ENCODE results near the gene LRRC23. TPM values are rescaled to one million over a fixed set of nuclear protein-coding genes. Genes with fewer than 3 reads are reported as not detected.
A peak's percentile ranks its signal among the peaks of the same experiment; 100 is the strongest.
"Not testable (repeated sequence)": the region's sequence is repeated elsewhere in the genome, so short reads cannot be mapped to it uniquely, and the experiment has no call there.

The LRRC23 gene
- total RNA-seq, 3 donors from 2014 or later (not counting 1 experiment from before 2014, with no cell fraction given): 8.1 to 16.8 (median 9.8) TPM

- Mint-ChIP-seq H3K36me3 (no peaks in the 10 kb centered on the region), H3K4me3 (no peak overlapping the region), H3K9me3 (no peaks in the 10 kb centered on the region), H3K27me3 (ENCODE audit: low read depth in 2 of 2) (no peaks in the 10 kb centered on the region), H3K4me1 (no peaks in the 10 kb centered on the region), H3K27ac (no peak overlapping the region)
- H3K4me1 ChIP-seq (ENCODE audit: control insufficient read depth, insufficient read depth, low read length): peaks cover 14% of the 10 kb centered on the region
- WGBS (ENCODE audit: insufficient coverage): 43% methylated on average over 1 of the region's 1 CpG
- intact Hi-C loops (cut with micrococcal nuclease): loop anchor here (1.0 kb wide), 2 partner anchors 12 to 30 kb away; partner anchors contain the start of gene SPSB2
- no peaks in the 10 kb centered on the region for H3K27me3 ChIP-seq (ENCODE audit: control insufficient read depth, insufficient read depth, low read length)
- no peaks in the 10 kb centered on the region for H3K9me3 ChIP-seq (ENCODE audit: control insufficient read depth, insufficient read depth, low read length)
- H3K4me3 ChIP-seq (ENCODE audit: low read length): no peak overlapping the region
- no peak for DNase-seq
- no peak for TF ChIP-seq CTCF (IDR thresholded peaks at IDR 0.05)
- H3K36me3 ChIP-seq (ENCODE audit: control insufficient read depth, insufficient read depth, low read length): no peaks in the 10 kb centered on the region
- no peak overlapping the region for H3K27ac ChIP-seq (ENCODE audit: low read length)
- ATAC-seq: no peak
Observed at GRCh38 chr12:6903722-6904121, 900 bp upstream of the LRRC23 start.

- Histone ChIP-seq H3K4me1 (ENCODE audit: control insufficient read depth, insufficient read depth, low read length) (peaks cover 14% of the 10 kb centered on the region), H3K27me3 (ENCODE audit: control insufficient read depth, insufficient read depth, low read length) (no peaks in the 10 kb centered on the region), H3K36me3 (ENCODE audit: control insufficient read depth, insufficient read depth, low read length) (no peaks in the 10 kb centered on the region), H3K27ac (ENCODE audit: low read length) (peak overlapping the region; percentile 95), H3K4me3 (ENCODE audit: low read length) (no peak overlapping the region), H3K9me3 (ENCODE audit: control insufficient read depth, insufficient read depth, low read length) (no peaks in the 10 kb centered on the region)
- H3K36me3 Mint-ChIP-seq: no peaks in the 10 kb centered on the region
- no peak overlapping the region for H3K4me3 Mint-ChIP-seq
- H3K9me3 Mint-ChIP-seq: no peaks in the 10 kb centered on the region
- DNase-seq (no peak), ATAC-seq (no peak)
- no peaks in the 10 kb centered on the region for H3K4me1 Mint-ChIP-seq
- 85% methylated on average over 5 of the region's 5 CpGs for WGBS (ENCODE audit: insufficient coverage)
- intact Hi-C loops (cut with micrococcal nuclease): no loop called here
- no peaks in the 10 kb centered on the region for H3K27me3 Mint-ChIP-seq (ENCODE audit: low read depth in 2 of 2)
- H3K27ac Mint-ChIP-seq: no peak overlapping the region
- TF ChIP-seq CTCF (IDR thresholded peaks at IDR 0.05): no peak
Observed at GRCh38 chr12:6905414-6906040, 905 bp downstream of the LRRC23 start.

GRCh38 chr12:6908141-6908540 is 3.5 kb downstream of the LRRC23 start:
- DNase-seq; H3K27ac ChIP-seq (ENCODE audit: low read length); H3K4me1 Mint-ChIP-seq; ATAC-seq; H3K36me3 ChIP-seq (ENCODE audit: control insufficient read depth, insufficient read depth, low read length); intact Hi-C loops (cut with micrococcal nuclease); H3K9me3 Mint-ChIP-seq; H3K36me3 Mint-ChIP-seq; H3K27ac Mint-ChIP-seq; H3K4me3 ChIP-seq (ENCODE audit: low read length); H3K4me3 Mint-ChIP-seq; H3K9me3 ChIP-seq (ENCODE audit: control insufficient read depth, insufficient read depth, low read length); H3K27me3 ChIP-seq (ENCODE audit: control insufficient read depth, insufficient read depth, low read length); H3K27me3 Mint-ChIP-seq (ENCODE audit: low read depth in 2 of 2): not testable (repeated sequence)
- 94% methylated on average over 11 of the region's 11 CpGs for WGBS (ENCODE audit: insufficient coverage)
- H3K4me1 ChIP-seq (ENCODE audit: control insufficient read depth, insufficient read depth, low read length): peaks cover 14% of the 10 kb centered on the region

GRCh38 chr12:6909421-6910145 is 5.0 kb downstream of the LRRC23 start:
- Mint-ChIP-seq H3K9me3 (no peaks in the 10 kb centered on the region), H3K27ac (no peak overlapping the region)
- 100% methylated on average over 4 of the region's 4 CpGs for WGBS (ENCODE audit: insufficient coverage)

More at GRCh38 chr12:6909421-6910145, 5.0 kb downstream of the LRRC23 start:
- intact Hi-C loops (cut with micrococcal nuclease): no loop called here
- no peaks in the 10 kb centered on the region for H3K36me3 Mint-ChIP-seq
- Histone ChIP-seq H3K4me1 (ENCODE audit: control insufficient read depth, insufficient read depth, low read length) (peaks cover 16% of the 10 kb centered on the region), H3K27me3 (ENCODE audit: control insufficient read depth, insufficient read depth, low read length) (no peaks in the 10 kb centered on the region), H3K27ac (ENCODE audit: low read length) (no peak overlapping the region), H3K4me3 (ENCODE audit: low read length) (no peak overlapping the region), H3K9me3 (ENCODE audit: control insufficient read depth, insufficient read depth, low read length) (no peaks in the 10 kb centered on the region), H3K36me3 (ENCODE audit: control insufficient read depth, insufficient read depth, low read length) (no peaks in the 10 kb centered on the region)
- TF ChIP-seq CTCF (IDR thresholded peaks at IDR 0.05): no peak
- peaks cover 0 to 6% of the 10 kb centered on the region in 2 donors for H3K27me3 Mint-ChIP-seq (ENCODE audit: low read depth in 2 of 2)
- DNase-seq: no peak
- peaks cover 9 to 21% of the 10 kb centered on the region in 2 donors for H3K4me1 Mint-ChIP-seq
- H3K4me3 Mint-ChIP-seq: no peak overlapping the region
- no peak for ATAC-seq
